Smooth muscle cell (in vitro differentiated cells): ENCODE measurements around the gene FAM240A. TPM values are rescaled to one million over a fixed set of nuclear protein-coding genes. Genes with fewer than 3 reads are reported as not detected.

Experiments
- DNase-seq: peaks from one replicate; lab custom pipeline; 2025; ENCODE audit not compliant: unreplicated experiment; lab: John Stamatoyannopoulos, UW
- H2AFZ ChIP-seq: fragments of 200-600 bp; sonication (generic); 2 replicates; pipeline ENCODE4 v1.6.0; 2016; ENCODE audit warnings: antibody characterized with exemption, low read depth, mild to moderate bottlenecking
- H3F3A ChIP-seq: fragments of 200-600 bp; sonication (generic); 2 replicates; pipeline ENCODE4 v1.6.0; 2017; ENCODE audit warnings: antibody characterized with exemption, low read depth
- H3K27ac ChIP-seq: fragments of 200-600 bp; sonication (generic); 2 replicates; pipeline ENCODE4 v1.5.1; 2016; ENCODE audit warnings: low read depth, mild to moderate bottlenecking
- H3K27me3 ChIP-seq: fragments of 200-600 bp; sonication (generic); 2 replicates; pipeline ENCODE4 v1.6.1; 2016; ENCODE audit warnings: low read depth, mild to moderate bottlenecking
- H3K36me3 ChIP-seq: fragments of 200-600 bp; sonication (generic); 2 replicates; pipeline ENCODE4 v1.5.1; 2016; ENCODE audit warnings: low read depth
- H3K4me1 ChIP-seq: fragments of 200-600 bp; sonication (generic); 2 replicates; pipeline ENCODE4 v1.5.1; 2016; ENCODE audit warnings: low read depth
- H3K4me2 ChIP-seq: fragments of 200-600 bp; sonication (generic); 2 replicates; pipeline ENCODE4 v1.6.0; 2016; ENCODE audit warnings: mild to moderate bottlenecking
- H3K4me3 ChIP-seq: fragments of 200-600 bp; sonication (generic); 2 replicates; pipeline ENCODE4 v1.5.1; 2016; ENCODE audit warnings: mild to moderate bottlenecking
- H3K79me2 ChIP-seq: fragments of 200-600 bp; sonication (generic); 2 replicates; pipeline ENCODE4 v1.6.0; 2016; ENCODE audit warnings: low read depth, mild to moderate bottlenecking
- H3K9ac ChIP-seq: fragments of 200-600 bp; sonication (generic); 2 replicates; pipeline ENCODE4 v1.6.0; 2016; ENCODE audit warnings: low read depth
- H3K9me3 ChIP-seq: fragments of 200-600 bp; sonication (generic); replicated peaks from 2 replicates; pipeline ENCODE4 v1.5.1; 2016; ENCODE audit warnings: low read depth
- H4K20me1 ChIP-seq: fragments of 200-600 bp; sonication (generic); 2 replicates; pipeline ENCODE4 v1.6.0; 2016; ENCODE audit warnings: low read depth
- CTCF ChIP-seq: fragments of 200-600 bp; sonication (generic); IDR thresholded peaks from 2 replicates; pipeline ENCODE4 v1.5.1; 2017; ENCODE audit warnings: borderline replicate concordance, mild to moderate bottlenecking, antibody characterized with exemption; ENCODE audit not compliant: insufficient read depth, poor library complexity, severe bottlenecking
- WGBS: methylation state at CpG from one replicate; pipeline ENCODE4 v1.1.7; 2016; ENCODE audit warnings: low lambda C conversion rate; 5-methylcytosine and 5-hydroxymethylcytosine counted together
- polyA plus RNA-seq: library from polyadenylated mRNA; unstranded; fragments of >200 nt; fragmentation: Nextera tagmentation; extraction: Ambion mirVana; gene quantifications from 2 replicates; pipeline ENCODE4 v1.2.1, GENCODE V29; 2016
- total RNA-seq: library from RNA; depleted of rRNA; stranded (reverse); fragments of >200 nt; gene quantifications from 2 replicates; pipeline ENCODE4 v1.2.3, GENCODE V29; 2014

FAM240A gene
- total and polyA plus RNA-seq, 2 experiments from 2014 or later: not detected

GRCh38 chr3:46615976-46616375 lies 3.7 kb downstream of the FAM240A start:
- WGBS: 90% methylated on average over 3 of the region's 3 CpGs
- H4K20me1 ChIP-seq: no peaks in the 10 kb centered on the region
- H3K27me3 ChIP-seq: peaks cover 3% of the 10 kb centered on the region
- H2AFZ ChIP-seq: no peak overlapping the region
- no peak for DNase-seq
- no peak overlapping the region for H3K9ac ChIP-seq
- no peaks in the 10 kb centered on the region for H3F3A ChIP-seq
- no peaks in the 10 kb centered on the region for H3K9me3 ChIP-seq
- no peak overlapping the region for H3K4me3 ChIP-seq
- H3K4me1 ChIP-seq: no peaks in the 10 kb centered on the region
- H3K79me2 ChIP-seq: no peaks in the 10 kb centered on the region
- H3K4me2 ChIP-seq: no peak overlapping the region
- TF ChIP-seq CTCF: no peak
- H3K36me3 ChIP-seq: no peaks in the 10 kb centered on the region
- no peak overlapping the region for H3K27ac ChIP-seq

- H3K36me3 ChIP-seq: no peaks in the 10 kb centered on the region
- H3K79me2 ChIP-seq: no peaks in the 10 kb centered on the region
- no peaks in the 10 kb centered on the region for H4K20me1 ChIP-seq
- H3K27ac ChIP-seq: no peak overlapping the region
- no peak for DNase-seq
- no peak overlapping the region for H2AFZ ChIP-seq
- H3K4me2 ChIP-seq: no peak overlapping the region
- H3F3A ChIP-seq: no peaks in the 10 kb centered on the region
- no peak for TF ChIP-seq CTCF
- no peaks in the 10 kb centered on the region for H3K4me1 ChIP-seq
- H3K4me3 ChIP-seq: no peak overlapping the region
- 97% methylated on average over 3 of the region's 3 CpGs for WGBS
- H3K9ac ChIP-seq: no peak overlapping the region
- peaks cover 3% of the 10 kb centered on the region for H3K27me3 ChIP-seq
- no peaks in the 10 kb centered on the region for H3K9me3 ChIP-seq
These were observed 5.6 kb downstream of the FAM240A start for GRCh38 chr3:46617941-46618340.

GRCh38 chr3:46619845-46620778 lies 7.8 kb downstream of the FAM240A start:
- no peaks in the 10 kb centered on the region for H4K20me1 ChIP-seq
- H3K79me2 ChIP-seq: no peaks in the 10 kb centered on the region
- TF ChIP-seq CTCF: no peak
- no peaks in the 10 kb centered on the region for H3F3A ChIP-seq
- no peaks in the 10 kb centered on the region for H3K9me3 ChIP-seq
- no peaks in the 10 kb centered on the region for H3K4me1 ChIP-seq
- no peak overlapping the region for H3K4me3 ChIP-seq
- no peak overlapping the region for H3K27ac ChIP-seq
- H3K36me3 ChIP-seq: no peaks in the 10 kb centered on the region
- peaks cover 3% of the 10 kb centered on the region for H3K27me3 ChIP-seq
- H3K9ac ChIP-seq: no peak overlapping the region
- WGBS: 76% methylated on average over 8 of the region's 8 CpGs
- no peak for DNase-seq
- no peak overlapping the region for H3K4me2 ChIP-seq
- peak overlapping the region; percentile 77 for H2AFZ ChIP-seq
